ENCODE data around the gene HOATZ. TPM values are rescaled to one million over a fixed set of nuclear protein-coding genes. Genes with fewer than 3 reads are reported as not detected.

Gene HOATZ
- polyA plus RNA-seq, 1 of the 3 experiments (the other 2 are of a cell fraction) = 4.9 TPM

- TF ChIP-seq RXRA (IDR thresholded peaks at IDR 0.05; ENCODE audit: borderline replicate concordance, low read depth) (peak; percentile 99), IRF3 (IDR thresholded peaks at IDR 0.05; ENCODE audit: low read depth, low read length) (no peak), MAX (IDR thresholded peaks at IDR 0.05; ENCODE audit: low read depth) (peak; percentile 79), ELF1 (IDR thresholded peaks at IDR 0.05) (peak; percentile 47; the same call in 1 of the 2 replicates), GATA2 (CRISPR knock-in tag; IDR thresholded peaks at IDR 0.05) (no peak)
These were observed 43.0 kb downstream of the HOATZ start (continued) for GRCh38 chr11:111557425-111558111.

DNA sequence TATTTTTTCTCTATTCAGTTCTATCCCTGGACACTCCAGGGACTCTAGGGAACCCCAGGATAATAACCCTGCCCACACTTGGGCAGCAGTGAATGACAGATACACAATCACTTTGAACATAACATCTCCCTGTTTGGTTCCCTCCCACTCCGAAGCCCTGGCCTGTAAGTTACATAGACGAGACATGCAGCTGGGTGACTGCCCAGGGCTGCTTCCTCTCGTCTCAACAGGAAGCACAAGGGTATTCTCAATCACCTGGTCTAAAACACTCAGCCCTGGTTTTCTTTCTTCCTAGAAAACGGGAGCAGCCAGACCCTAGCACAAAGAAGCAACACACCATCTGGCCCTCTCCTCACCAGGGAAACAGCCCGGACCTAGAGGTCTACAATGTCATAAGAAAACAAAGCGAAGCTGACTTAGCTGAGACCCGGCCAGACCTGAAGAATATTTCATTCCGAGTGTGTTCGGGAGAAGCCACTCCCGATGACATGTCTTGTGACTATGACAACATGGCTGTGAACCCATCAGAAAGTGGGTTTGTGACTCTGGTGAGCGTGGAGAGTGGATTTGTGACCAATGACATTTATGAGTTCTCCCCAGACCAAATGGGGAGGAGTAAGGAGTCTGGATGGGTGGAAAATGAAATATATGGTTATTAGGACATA, 45.4 kb downstream of the HOATZ start:
- H3F3A ChIP-seq (replicated peaks; ENCODE audit: insufficient read depth) = peaks cover 89% of the 10 kb centered on the region
- peak overlapping the region; percentile 76 to 97 for H3K27ac ChIP-seq (ENCODE audit: low read depth in 2 of 2, low read length in 1 of 2)
- H3K79me2 ChIP-seq (ENCODE audit: insufficient read depth) = peaks cover 14% of the 10 kb centered on the region; the same call in 1 of the 2 replicates
- H3K4me3 ChIP-seq (ENCODE audit: low read depth in 2 of 2, low read length in 1 of 2) = no peak overlapping the region
- no peak overlapping the region for H2AFZ ChIP-seq (ENCODE audit: low read depth)
- no peak overlapping the region; the same call in 1 of the 2 replicates for H3K4me2 ChIP-seq
- H3K9ac ChIP-seq = peak overlapping the region; percentile 34; the same call in 1 of the 2 replicates
- peaks cover 16 to 53% of the 10 kb centered on the region in 2 experiments for H3K4me1 ChIP-seq (ENCODE audit: control insufficient read depth in 1 of 2, insufficient read depth in 2 of 2, low read depth in 1 of 2, low read length in 1 of 2)
- no peaks in the 10 kb centered on the region for H3K9me2 ChIP-seq
- TF ChIP-seq CHD2 (IDR thresholded peaks at IDR 0.05; ENCODE audit: low read length, partially characterized antibody) (no peak), IRF3 (IDR thresholded peaks at IDR 0.05; ENCODE audit: low read depth, low read length) (no peak), TCF12 (IDR thresholded peaks at IDR 0.05) (0 out of 2 replicates have a peak, but pooled peaks have one; percentile 14), RXRA (IDR thresholded peaks at IDR 0.05; ENCODE audit: borderline replicate concordance, low read depth) (no peak)
- DNase-seq = no peak
- H3K36me3 ChIP-seq (replicated peaks in 1 of 2; ENCODE audit: control insufficient read depth in 1 of 2, insufficient read depth in 2 of 2, low read length in 1 of 2) = peaks cover 40 to 69% of the 10 kb centered on the region in 2 experiments
- ChIA-PET CTCF (interaction anchor here (1.4 to 1.6 kb wide), 4 partner anchors 19 to 282 kb away, joined by 4 to 7 read pairs (median 5); partner anchors contain the start of gene LAYN), POLR2A (no interaction called here)
- WGBS (ENCODE audit: low lambda C conversion rate) = 78% methylated on average over 9 of the region's 11 CpGs
- H4K20me1 ChIP-seq (ENCODE audit: insufficient read depth) = no peaks in the 10 kb centered on the region
- no peaks in the 10 kb centered on the region for H3K9me3 ChIP-seq
- H3K27me3 ChIP-seq (ENCODE audit: insufficient read depth) = no peaks in the 10 kb centered on the region

DNA sequence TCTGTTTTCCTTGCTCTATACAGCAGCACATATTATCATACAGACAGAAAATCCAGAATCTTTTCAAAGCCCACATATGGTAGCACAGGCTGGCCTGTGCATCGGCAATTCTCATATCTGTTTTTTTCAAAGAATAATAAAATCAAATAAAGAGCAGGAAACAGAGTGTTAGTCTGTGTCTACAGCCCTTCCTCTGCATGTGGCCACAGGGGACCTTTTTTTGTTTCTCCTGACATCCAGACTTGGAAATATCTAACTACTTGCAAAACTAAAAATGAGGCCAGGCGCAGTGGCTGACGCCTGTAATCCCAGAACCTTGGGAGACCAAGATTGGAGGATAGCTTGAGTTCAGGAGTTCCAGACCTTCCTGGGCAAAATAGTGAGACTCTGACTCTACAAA, 46.2 kb downstream of the HOATZ start:
- Histone ChIP-seq H3K4me2 (no peak overlapping the region), H3K9me2 (no peaks in the 10 kb centered on the region), H3K36me3 (replicated peaks in 1 of 2; ENCODE audit: control insufficient read depth in 1 of 2, insufficient read depth in 2 of 2, low read length in 1 of 2) (peaks cover 31 to 60% of the 10 kb centered on the region in 2 experiments), H3F3A (replicated peaks; ENCODE audit: insufficient read depth) (peaks cover 88% of the 10 kb centered on the region), H3K9ac (peak overlapping the region; percentile 41; the same call in 1 of the 2 replicates), H3K4me3 (ENCODE audit: low read depth in 2 of 2, low read length in 1 of 2) (no peak overlapping the region), H3K9me3 (no peaks in the 10 kb centered on the region), H4K20me1 (ENCODE audit: insufficient read depth) (no peaks in the 10 kb centered on the region), H3K4me1 (ENCODE audit: control insufficient read depth in 1 of 2, insufficient read depth in 2 of 2, low read depth in 1 of 2, low read length in 1 of 2) (peaks cover 16 to 48% of the 10 kb centered on the region in 2 experiments), H3K27ac (ENCODE audit: low read depth in 2 of 2, low read length in 1 of 2) (peak overlapping the region; percentile 76 to 97), H3K79me2 (ENCODE audit: insufficient read depth) (peaks cover 14% of the 10 kb centered on the region; the same call in 1 of the 2 replicates), H2AFZ (ENCODE audit: low read depth) (no peak overlapping the region), H3K27me3 (ENCODE audit: insufficient read depth) (no peaks in the 10 kb centered on the region)
- ChIA-PET CTCF (interaction anchor here (1.0 to 2.2 kb wide), 6 partner anchors 18 to 281 kb away, joined by 4 to 8 read pairs (median 5); partner anchors contain the start of gene LAYN), POLR2A (no interaction called here)
- DNase-seq = no peak
- 85% methylated on average over 3 of the region's 3 CpGs for WGBS (ENCODE audit: low lambda C conversion rate)
- TF ChIP-seq PBX3 (IDR thresholded peaks at IDR 0.05) (no peak), NRF1 (IDR thresholded peaks at IDR 0.05; ENCODE audit: low read depth, low read length) (no peak), ZBTB33 (IDR thresholded peaks at IDR 0.05; ENCODE audit: borderline replicate concordance, low read depth) (no peak), REST (IDR thresholded peaks at IDR 0.05; ENCODE audit: low read depth, low read length) (no peak), FOXM1 (IDR thresholded peaks at IDR 0.05; ENCODE audit: low read depth) (no peak), ELF1 (IDR thresholded peaks at IDR 0.05) (no peak)

Measured in SK-N-SH (cell line).